Skeletal muscle cell (primary cell): ENCODE measurements around the gene LYPD6.
"Not testable (repeated sequence)": the region's sequence is repeated elsewhere in the genome, so short reads cannot be mapped to it uniquely, and the experiment has no call there.

ENCODE experiments used
- DNase-seq: peaks from one replicate; pipeline ENCODE4 v3.0.0-alpha.2; 2010; ENCODE audit warnings: low read depth
- H3K4me3 ChIP-seq: 2 replicates; pipeline ENCODE4 v1.5.1; 2011; ENCODE audit warnings: low read depth, mild to moderate bottlenecking, control low read depth, low read length, moderate library complexity

Gene LYPD6

DNA sequence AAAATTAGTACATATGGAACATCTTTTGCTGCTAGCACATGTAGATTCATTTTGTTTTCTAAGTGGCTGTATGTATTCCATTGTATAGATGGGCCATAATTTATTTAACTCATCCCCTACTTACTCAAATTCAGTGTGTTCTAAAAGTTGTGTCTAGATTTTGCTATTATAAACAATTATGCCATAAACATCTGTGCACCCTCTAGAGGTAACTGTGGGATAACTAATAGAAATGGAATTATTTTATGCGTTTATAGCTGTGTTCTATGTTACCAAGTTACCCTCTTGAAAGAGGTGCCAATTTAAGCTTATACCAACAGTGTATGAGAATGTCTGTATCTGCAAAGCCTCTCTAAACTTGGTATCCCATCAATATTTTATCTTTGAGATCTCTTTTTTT lies 156.8 kb downstream of the LYPD6 start:
- no peak for DNase-seq
- H3K4me3 ChIP-seq: no peak overlapping the region

DNA sequence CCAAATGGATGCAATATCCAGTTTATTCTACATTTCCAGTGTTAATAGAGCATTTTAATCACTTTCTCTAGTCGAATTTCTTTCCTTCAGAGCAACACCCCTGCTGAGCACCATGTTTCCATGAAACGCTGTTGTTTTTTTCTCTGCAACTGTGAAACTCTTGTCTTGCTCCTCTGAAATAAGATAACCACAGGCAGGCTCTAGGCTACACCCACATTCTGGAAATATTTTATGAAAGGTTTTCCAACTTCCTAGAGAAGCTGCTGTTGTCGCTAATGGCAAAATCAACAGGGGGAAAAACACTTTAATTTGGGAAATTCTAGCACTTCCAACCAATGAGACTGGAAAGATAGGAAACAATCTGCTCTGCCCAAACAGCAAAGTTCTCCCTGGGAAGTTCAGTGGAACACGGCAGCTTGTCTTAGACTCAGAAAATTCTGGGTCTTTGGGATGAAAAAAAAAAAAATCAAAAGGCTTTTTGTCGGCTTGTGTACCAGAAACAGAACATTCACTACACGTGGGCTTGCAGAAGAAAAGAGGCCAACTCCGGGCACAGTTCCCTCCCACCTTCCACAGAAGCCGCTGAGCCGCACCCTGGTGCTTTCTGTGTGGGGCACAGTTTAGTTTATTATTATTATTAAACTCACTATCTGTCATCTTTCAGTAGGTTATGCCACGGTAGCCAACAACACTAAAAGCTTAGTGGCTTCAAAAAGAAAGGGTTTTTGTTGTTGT lies 158.5 kb downstream of the LYPD6 start:
- no peak for DNase-seq

DNA sequence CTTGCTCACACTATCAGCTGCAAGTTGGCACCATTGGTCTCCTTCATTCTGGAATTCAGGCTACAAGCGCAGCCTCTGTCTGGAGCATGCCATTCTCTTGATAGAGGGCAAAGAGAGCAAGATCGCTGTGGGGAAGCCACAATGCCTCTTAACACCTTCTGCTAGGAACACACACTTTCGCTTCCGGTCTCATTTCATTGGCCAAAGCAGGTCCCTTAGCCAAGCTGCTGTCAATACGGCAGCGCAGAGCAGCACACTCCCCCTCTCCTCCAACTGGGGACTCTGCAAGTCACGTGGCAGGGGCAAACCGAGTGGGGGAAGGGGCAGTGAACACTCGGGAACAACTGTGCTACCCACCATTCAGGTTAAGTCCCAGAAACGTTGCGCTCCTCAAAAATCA lies 159.1 kb downstream of the LYPD6 start:
- no peak for DNase-seq
- H3K4me3 ChIP-seq: no peak overlapping the region

More for the DNA sequence above, 158.5 kb downstream of the LYPD6 start:
- no peak overlapping the region for H3K4me3 ChIP-seq

DNA sequence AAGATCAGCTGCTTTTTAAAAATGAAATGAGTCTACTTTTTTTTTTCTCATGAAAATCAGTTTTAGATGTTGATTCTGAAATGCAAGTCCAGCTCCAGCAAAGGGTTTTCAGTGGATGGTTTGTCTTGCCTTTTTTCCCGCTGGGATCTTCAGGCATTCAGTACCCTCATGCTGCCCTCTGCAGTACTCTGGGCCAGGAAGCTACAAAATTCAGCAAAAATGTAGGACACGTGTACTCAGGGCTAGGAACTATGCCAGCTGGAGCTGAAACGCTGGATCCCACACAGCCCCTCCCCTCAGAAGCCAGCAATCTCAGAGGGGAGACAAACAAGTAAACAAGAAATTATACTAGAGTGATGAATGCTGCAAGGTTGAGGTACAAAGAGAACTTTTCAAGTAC lies 159.9 kb downstream of the LYPD6 start:
- H3K4me3 ChIP-seq: no peak overlapping the region
- no peak for DNase-seq

DNA sequence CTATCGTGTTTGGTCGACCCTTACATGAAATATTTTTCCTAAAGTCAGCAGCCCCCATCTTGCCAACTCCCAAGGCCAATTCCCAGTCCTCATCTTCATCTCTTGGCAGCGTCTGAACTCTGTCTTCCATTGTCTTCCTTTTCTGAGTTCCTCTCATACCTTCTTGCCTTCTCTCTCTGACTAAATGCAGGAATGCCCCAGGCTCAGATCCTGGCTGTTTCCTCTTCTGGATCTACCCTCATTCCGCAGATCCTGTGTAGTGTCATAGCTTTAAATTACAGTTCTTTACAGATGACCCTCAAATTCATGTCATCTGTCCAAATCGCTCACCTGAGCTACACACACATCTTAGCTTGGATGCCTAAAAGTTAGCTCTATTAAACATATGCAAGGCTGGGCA lies 162.5 kb downstream of the LYPD6 start:
- H3K4me3 ChIP-seq: no peak overlapping the region
- no peak for DNase-seq

DNA sequence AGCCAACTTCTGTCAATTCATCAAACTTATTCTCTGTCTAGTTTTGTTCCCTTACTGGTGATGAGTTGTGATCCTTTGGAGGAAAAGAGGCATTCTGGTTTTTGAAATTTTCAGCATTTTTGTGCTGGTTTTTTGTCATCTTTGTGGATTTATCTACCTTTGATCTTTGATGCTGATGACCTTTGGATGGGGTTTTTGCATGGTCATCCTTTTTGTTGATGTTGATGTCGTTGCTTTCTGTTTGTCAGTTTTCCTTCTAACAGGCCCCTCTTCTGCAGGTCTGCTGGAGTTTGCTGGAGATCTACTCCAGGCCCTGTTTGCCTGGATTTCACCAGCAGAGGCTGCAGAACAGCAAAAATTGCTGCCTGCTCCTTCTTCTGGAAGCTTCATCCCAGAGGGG lies 168.8 kb downstream of the LYPD6 start:
- H3K4me3 ChIP-seq, DNase-seq: not testable (repeated sequence)

DNA sequence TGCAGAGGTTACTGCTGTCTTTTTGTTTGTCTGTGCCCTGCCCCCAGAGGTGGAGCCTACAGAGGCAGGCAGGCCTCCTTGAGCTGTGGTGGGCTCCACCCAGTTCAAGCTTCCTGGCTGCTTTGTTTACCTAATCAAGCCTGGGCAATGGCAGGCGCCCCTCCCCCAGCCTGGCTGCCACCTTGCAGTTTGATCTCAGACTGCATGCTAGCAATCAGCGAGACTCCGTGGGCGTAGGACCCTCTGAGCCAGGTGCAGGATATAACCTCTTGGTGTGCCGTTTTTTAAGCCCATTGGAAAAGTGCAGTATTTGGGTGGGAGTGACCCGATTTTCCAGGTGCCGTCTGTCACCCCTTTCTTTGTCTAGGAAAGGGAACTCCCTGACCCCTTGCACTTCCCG lies 176.4 kb downstream of the LYPD6 start:
- not testable (repeated sequence) for DNase-seq, H3K4me3 ChIP-seq

DNA sequence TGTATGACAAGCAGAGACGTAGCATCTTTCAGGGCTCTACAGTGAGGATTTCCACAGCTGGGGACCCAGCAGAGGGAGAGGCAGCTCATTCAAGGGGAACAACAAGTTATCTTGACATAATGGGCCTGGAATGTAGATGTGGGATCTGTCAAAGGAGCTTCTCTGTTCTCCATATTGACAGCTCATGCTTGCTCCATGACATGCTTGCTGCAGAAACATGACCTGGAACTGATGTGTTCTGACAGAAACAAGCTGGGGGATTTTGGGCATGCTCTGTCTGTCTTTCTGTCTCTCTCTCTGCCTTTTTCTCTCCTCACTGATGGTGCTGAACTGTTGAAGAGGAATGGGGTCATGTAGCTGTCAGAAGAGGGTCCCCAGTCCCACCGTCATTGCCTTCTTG lies 177.6 kb downstream of the LYPD6 start:
- no peak for DNase-seq
- H3K4me3 ChIP-seq: no peak overlapping the region

DNA sequence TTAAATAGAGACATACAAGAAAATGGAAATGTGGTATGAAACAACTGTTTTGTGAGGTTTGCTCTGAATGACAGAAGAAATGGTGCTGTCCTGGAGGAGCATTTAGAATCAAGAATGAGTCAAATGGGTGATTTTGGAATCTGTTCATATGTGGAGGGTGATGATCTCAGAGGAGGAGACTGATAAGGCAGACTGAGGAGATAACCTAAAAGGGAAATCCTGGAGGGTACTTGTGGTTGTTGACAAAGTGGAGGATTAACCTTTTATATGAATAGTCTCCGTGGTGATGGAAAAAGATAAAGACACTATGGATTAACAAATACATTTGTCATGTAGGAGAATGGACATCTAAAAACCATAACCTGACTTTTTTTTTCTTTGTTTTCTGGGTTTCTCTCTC lies 183.1 kb downstream of the LYPD6 start:
- H3K4me3 ChIP-seq: no peak overlapping the region
- DNase-seq: no peak
